Astrocyte (in vitro differentiated cells and primary cell): ENCODE data around the gene GTF3C1.

Experiments used
- CTCF ChIP-seq: IDR thresholded peaks from 2 replicates; pipeline ENCODE4 v1.5.1; 2011; ENCODE audit warnings: low read depth, mild to moderate bottlenecking, inconsistent platforms, low read length, moderate library complexity; ENCODE audit not compliant: insufficient read depth
- EZH2 ChIP-seq: IDR thresholded peaks from 2 replicates; pipeline ENCODE4 v1.6.1; 2012; ENCODE audit warnings: mild to moderate bottlenecking, low read length, inconsistent platforms; ENCODE audit not compliant: insufficient read depth

- no peak for TF ChIP-seq EZH2
- TF ChIP-seq CTCF = no peak
Observed at GRCh38 chr16:27595993-27596392, 46.3 kb upstream of the GTF3C1 start.
